Measurements from ENCODE around the gene UGT3A2. TPM values are rescaled to one million over a fixed set of nuclear protein-coding genes. Genes with fewer than 3 reads are reported as not detected.

Gene UGT3A2
- total and polyA plus RNA-seq, 2 donors (not counting 1 experiment from before 2014, with no cell fraction given) = not detected

DNA sequence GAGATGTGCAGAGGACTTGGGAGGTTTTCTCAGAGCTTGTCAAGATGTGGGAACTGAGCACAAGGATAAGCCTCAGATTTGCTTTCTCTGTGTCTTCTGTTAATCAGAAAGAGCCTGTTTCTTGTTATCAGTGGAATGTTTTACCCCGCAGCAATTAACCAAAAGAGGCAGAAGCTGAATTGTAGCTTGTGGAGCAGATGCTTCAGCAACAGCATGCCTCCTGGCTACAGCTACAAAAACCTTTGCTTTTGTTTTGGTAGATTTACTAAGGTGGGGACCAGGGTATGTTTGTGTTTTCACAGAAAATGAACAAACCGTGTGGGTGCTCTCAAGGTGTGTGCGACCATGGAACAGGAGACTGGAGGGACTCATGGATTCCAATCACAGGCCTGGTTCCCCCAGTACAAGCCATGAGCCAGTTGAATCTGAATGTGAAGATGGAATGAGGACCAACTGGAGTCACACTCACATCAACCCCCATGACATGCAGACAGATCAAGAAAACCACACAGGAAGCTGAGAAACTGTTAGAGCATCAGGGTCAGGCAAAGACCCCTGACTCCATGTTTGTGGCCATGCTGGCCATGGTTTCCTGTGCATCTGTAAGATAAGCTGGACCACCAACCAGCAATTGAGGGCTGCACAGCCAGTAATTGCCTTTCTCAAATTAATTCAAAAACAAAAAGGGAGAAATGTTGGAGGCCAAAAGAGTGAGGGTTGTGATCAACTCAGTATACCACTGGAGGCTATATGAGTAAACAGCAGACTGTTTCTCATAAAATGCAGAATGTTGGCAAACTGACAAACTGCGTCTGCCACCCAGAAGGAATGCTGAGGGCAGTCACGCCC is 6.9 kb downstream of the UGT3A2 start:
- WGBS (ENCODE audit: insufficient coverage) = 90% methylated on average over 1 of the region's 5 CpGs
- no peak overlapping the region for H3K4me3 ChIP-seq (ENCODE audit: control extremely low read depth in 1 of 5, extremely low read depth in 1 of 5, insufficient read depth in 1 of 5, low read depth in 2 of 5, low read length in 4 of 5)
- H3K4me1 ChIP-seq (ENCODE audit: control insufficient read depth in 2 of 2, insufficient read depth in 2 of 2, low read length in 2 of 2) = no peaks in the 10 kb centered on the region
- no peaks in the 10 kb centered on the region for H3K9me3 ChIP-seq (ENCODE audit: control extremely low read depth in 1 of 3, control insufficient read depth in 2 of 3, insufficient read depth in 1 of 3, low read length in 2 of 3)
- ATAC-seq (ENCODE audit: low read depth) (no peak), DNase-seq (no peak)
- no peaks in the 10 kb centered on the region for H4K20me1 ChIP-seq (ENCODE audit: control insufficient read depth, insufficient read depth, low read length, poor library complexity, severe bottlenecking)
- Mint-ChIP-seq H3K9me3 (ENCODE audit: insufficient read depth) (no peaks in the 10 kb centered on the region), H3K4me1 (no peaks in the 10 kb centered on the region), H3K4me3 (no peak overlapping the region), H3K27me3 (peaks cover 19% of the 10 kb centered on the region), H3K27ac (no peak overlapping the region)
- no peaks in the 10 kb centered on the region for H3K36me3 ChIP-seq (replicated peaks in 1 of 2; ENCODE audit: control extremely low read depth in 1 of 2, control insufficient read depth in 1 of 2, extremely low read depth in 1 of 2, insufficient read depth in 2 of 2, low read length in 1 of 2)
- H3K9ac ChIP-seq (ENCODE audit: low read length) = no peak overlapping the region
- TF ChIP-seq, protein P1, sequence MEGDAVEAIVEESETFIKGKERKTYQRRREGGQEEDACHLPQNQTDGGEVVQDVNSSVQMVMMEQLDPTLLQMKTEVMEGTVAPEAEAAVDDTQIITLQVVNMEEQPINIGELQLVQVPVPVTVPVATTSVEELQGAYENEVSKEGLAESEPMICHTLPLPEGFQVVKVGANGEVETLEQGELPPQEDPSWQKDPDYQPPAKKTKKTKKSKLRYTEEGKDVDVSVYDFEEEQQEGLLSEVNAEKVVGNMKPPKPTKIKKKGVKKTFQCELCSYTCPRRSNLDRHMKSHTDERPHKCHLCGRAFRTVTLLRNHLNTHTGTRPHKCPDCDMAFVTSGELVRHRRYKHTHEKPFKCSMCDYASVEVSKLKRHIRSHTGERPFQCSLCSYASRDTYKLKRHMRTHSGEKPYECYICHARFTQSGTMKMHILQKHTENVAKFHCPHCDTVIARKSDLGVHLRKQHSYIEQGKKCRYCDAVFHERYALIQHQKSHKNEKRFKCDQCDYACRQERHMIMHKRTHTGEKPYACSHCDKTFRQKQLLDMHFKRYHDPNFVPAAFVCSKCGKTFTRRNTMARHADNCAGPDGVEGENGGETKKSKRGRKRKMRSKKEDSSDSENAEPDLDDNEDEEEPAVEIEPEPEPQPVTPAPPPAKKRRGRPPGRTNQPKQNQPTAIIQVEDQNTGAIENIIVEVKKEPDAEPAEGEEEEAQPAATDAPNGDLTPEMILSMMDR (IDR thresholded peaks at IDR 0.05) = no peak
- TF ChIP-seq EZH2 (IDR thresholded peaks at IDR 0.05; ENCODE audit: borderline replicate concordance, insufficient read depth, low read depth, low read length, poor library complexity, severe bottlenecking) = no peak
- H3K27ac ChIP-seq (ENCODE audit: low read length in 2 of 2) = no peak overlapping the region
- intact Hi-C loops (cut with micrococcal nuclease) = no loop called here
- H3K27me3 ChIP-seq (replicated peaks in 1 of 4; ENCODE audit: control extremely low read depth in 1 of 4, control insufficient read depth in 3 of 4, insufficient read depth in 4 of 4, low read length in 3 of 4) = no peaks in the 10 kb centered on the region
- no peak overlapping the region for H3K4me2 ChIP-seq (replicated peaks; ENCODE audit: low read depth, low read length, poor library complexity, severe bottlenecking)
- ChIA-PET POLR2A (no interaction called here), CTCF (no interaction called here)
- no peaks in the 10 kb centered on the region for H3K79me2 ChIP-seq (ENCODE audit: control insufficient read depth, insufficient read depth, low read length)
- H2AFZ ChIP-seq (ENCODE audit: insufficient read depth, low read depth, low read length, poor library complexity, severe bottlenecking) = no peak overlapping the region

GRCh38 chr5:36058776-36059175 is 7.9 kb downstream of the UGT3A2 start:
- Histone ChIP-seq H3K4me1 (ENCODE audit: control insufficient read depth in 2 of 2, insufficient read depth in 2 of 2, low read length in 2 of 2) (no peaks in the 10 kb centered on the region), H3K9me3 (ENCODE audit: control extremely low read depth in 1 of 3, control insufficient read depth in 2 of 3, insufficient read depth in 1 of 3, low read length in 2 of 3) (no peaks in the 10 kb centered on the region)
- POLR2A ChIA-PET = no interaction called here

More at GRCh38 chr5:36058776-36059175, 7.9 kb downstream of the UGT3A2 start:
- H3K27me3 Mint-ChIP-seq = peaks cover 14% of the 10 kb centered on the region
- Histone ChIP-seq H3K9ac (ENCODE audit: low read length) (no peak overlapping the region), H3K4me2 (replicated peaks; ENCODE audit: low read depth, low read length, poor library complexity, severe bottlenecking) (no peak overlapping the region), H3K79me2 (ENCODE audit: control insufficient read depth, insufficient read depth, low read length) (no peaks in the 10 kb centered on the region), H2AFZ (ENCODE audit: insufficient read depth, low read depth, low read length, poor library complexity, severe bottlenecking) (no peak overlapping the region), H3K27me3 (replicated peaks in 1 of 4; ENCODE audit: control extremely low read depth in 1 of 4, control insufficient read depth in 3 of 4, insufficient read depth in 4 of 4, low read length in 3 of 4) (no peaks in the 10 kb centered on the region), H3K27ac (ENCODE audit: low read length in 2 of 2) (no peak overlapping the region), H3K36me3 (replicated peaks in 1 of 2; ENCODE audit: control extremely low read depth in 1 of 2, control insufficient read depth in 1 of 2, extremely low read depth in 1 of 2, insufficient read depth in 2 of 2, low read length in 1 of 2) (no peaks in the 10 kb centered on the region), H4K20me1 (ENCODE audit: control insufficient read depth, insufficient read depth, low read length, poor library complexity, severe bottlenecking) (no peaks in the 10 kb centered on the region), H3K4me3 (ENCODE audit: control extremely low read depth in 1 of 5, extremely low read depth in 1 of 5, insufficient read depth in 1 of 5, low read depth in 2 of 5, low read length in 4 of 5) (no peak overlapping the region)
- no peaks in the 10 kb centered on the region for H3K9me3 Mint-ChIP-seq (ENCODE audit: insufficient read depth)
- no peak for TF ChIP-seq EZH2 (IDR thresholded peaks at IDR 0.05; ENCODE audit: borderline replicate concordance, insufficient read depth, low read depth, low read length, poor library complexity, severe bottlenecking)
- TF ChIP-seq, protein P1 (IDR thresholded peaks at IDR 0.05) = no peak
- ATAC-seq (ENCODE audit: low read depth) (no peak), DNase-seq (no peak)
- H3K27ac Mint-ChIP-seq = no peak overlapping the region
- no peaks in the 10 kb centered on the region for H3K4me1 Mint-ChIP-seq
- H3K4me3 Mint-ChIP-seq = no peak overlapping the region
- intact Hi-C loops (cut with micrococcal nuclease) = no loop called here
- no CpG with 5 or more reads among the region's 2 CpGs for WGBS (ENCODE audit: insufficient coverage)
- CTCF ChIA-PET = no interaction called here

Data from B cell (primary cell).